Lower leg skin (tissue), 4 donors: ENCODE data around the gene MTFR1L. TPM values are rescaled to one million over a fixed set of nuclear protein-coding genes. Genes with fewer than 3 reads are reported as not detected.

Experiments used
- DNase-seq, 2 donors: peaks; one replicate each; pipeline ENCODE4 v3.0.0-alpha.2; 2019; ENCODE audit warnings: low spot score in 2 of 2
- H3K4me3 ChIP-seq: fragments of 200-600 bp; sonication (generic); 2 replicates; pipeline ENCODE4 v1.5.1; 2017; ENCODE audit warnings: mild to moderate bottlenecking, low read depth; ENCODE audit not compliant: poor library complexity, severe bottlenecking
- POLR2A ChIP-seq, 2 donors: fragments of 450-650 bp; IDR thresholded peaks; one replicate each; pipeline ENCODE4 v1.6.1; 2016 to 2017; ENCODE audit warnings: antibody characterized with exemption in 2 of 2, mild to moderate bottlenecking in 1 of 2, moderate library complexity in 1 of 2
- WGBS, 2 donors: methylation state at CpG; one replicate each; pipeline ENCODE4 v1.1.5; 2018; 5-methylcytosine and 5-hydroxymethylcytosine counted together
- intact Hi-C: fragments of 100-400 bp; cut with DNase I; formaldehyde crosslinking; loops from one replicate; pipeline ENCODE4 v1.15.0; 2023; ENCODE audit warnings: low total_unique reads
- total RNA-seq, 4 donors: library from RNA; depleted of rRNA; stranded (reverse); fragments of >200 nt; gene quantifications; one replicate each; pipeline ENCODE4 v1.1.0, GENCODE V29; 2016
- TF ChIP-seq, protein P1 (sequence below), 3 donors: fragments of 450-650 bp; IDR thresholded peaks; one replicate each; pipeline ENCODE4 v1.5.1; 2016; ENCODE audit warnings: antibody characterized with exemption in 3 of 3, mild to moderate bottlenecking in 3 of 3, moderate library complexity in 2 of 3

MTFR1L gene
- total RNA-seq, 4 donors from 2014 or later = 34.9 to 46.1 (median 39.7) TPM

DNA sequence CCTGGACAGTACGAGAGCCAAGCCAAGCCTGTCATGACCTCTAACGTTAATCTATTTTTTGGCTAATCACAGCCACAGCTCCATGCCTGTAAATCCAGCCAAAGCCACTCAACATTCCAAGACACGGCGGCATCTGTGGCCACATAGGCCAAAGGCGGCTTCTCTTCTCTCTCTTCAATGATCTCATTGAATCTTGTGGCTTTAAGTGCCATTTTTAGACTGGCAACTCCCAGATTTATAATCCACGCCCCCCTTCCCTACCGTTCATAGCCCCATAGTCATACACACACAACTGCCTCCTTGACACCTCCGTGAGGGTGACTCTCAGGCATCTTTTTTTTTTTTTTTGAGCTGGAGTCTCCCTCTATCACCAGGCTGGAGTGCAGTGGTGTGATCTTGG, 25.4 kb upstream of the MTFR1L start:
- WGBS, 2 donors = 58 to 59% methylated on average over 8 of the region's 8 CpGs
- DNase-seq = no peak
- no peak for TF ChIP-seq POLR2A (IDR thresholded peaks at IDR 0.05)
- TF ChIP-seq, protein P1, sequence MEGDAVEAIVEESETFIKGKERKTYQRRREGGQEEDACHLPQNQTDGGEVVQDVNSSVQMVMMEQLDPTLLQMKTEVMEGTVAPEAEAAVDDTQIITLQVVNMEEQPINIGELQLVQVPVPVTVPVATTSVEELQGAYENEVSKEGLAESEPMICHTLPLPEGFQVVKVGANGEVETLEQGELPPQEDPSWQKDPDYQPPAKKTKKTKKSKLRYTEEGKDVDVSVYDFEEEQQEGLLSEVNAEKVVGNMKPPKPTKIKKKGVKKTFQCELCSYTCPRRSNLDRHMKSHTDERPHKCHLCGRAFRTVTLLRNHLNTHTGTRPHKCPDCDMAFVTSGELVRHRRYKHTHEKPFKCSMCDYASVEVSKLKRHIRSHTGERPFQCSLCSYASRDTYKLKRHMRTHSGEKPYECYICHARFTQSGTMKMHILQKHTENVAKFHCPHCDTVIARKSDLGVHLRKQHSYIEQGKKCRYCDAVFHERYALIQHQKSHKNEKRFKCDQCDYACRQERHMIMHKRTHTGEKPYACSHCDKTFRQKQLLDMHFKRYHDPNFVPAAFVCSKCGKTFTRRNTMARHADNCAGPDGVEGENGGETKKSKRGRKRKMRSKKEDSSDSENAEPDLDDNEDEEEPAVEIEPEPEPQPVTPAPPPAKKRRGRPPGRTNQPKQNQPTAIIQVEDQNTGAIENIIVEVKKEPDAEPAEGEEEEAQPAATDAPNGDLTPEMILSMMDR (IDR thresholded peaks at IDR 0.05) = no peak
- no peak overlapping the region for H3K4me3 ChIP-seq
- intact Hi-C loops = loop anchor here (10.0 kb wide), 1 partner anchor 50 kb away; no protein-coding TSS in a partner anchor

DNA sequence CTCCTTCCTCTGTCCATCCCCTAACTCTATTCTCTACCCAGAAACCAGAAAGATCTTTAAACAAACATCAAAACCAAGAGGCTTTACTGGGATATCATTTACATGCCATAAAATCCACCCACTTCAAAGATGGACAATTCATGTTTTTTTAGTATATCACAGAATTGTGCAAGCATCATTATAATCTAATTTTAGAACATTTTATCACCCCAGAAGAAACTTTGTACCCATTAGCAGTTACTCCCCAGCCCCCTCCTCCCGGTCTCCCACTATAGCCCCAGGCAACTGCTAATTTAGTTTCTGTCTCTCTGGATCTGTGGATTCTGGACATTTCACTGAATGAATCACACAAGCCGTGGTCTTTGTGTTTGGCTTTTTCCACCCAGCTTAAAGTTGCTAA, 24.5 kb upstream of the MTFR1L start:
- WGBS, 2 donors = 77 to 80% methylated on average over 2 of the region's 2 CpGs
- TF ChIP-seq POLR2A (IDR thresholded peaks at IDR 0.05) = no peak
- TF ChIP-seq, protein P1 (IDR thresholded peaks at IDR 0.05) = no peak
- DNase-seq = no peak
- intact Hi-C loops = loop anchor here (5.0 to 10.0 kb wide), 2 partner anchors 50 to 178 kb away; partner anchors contain the start of gene MAN1C1
- no peak overlapping the region for H3K4me3 ChIP-seq

DNA sequence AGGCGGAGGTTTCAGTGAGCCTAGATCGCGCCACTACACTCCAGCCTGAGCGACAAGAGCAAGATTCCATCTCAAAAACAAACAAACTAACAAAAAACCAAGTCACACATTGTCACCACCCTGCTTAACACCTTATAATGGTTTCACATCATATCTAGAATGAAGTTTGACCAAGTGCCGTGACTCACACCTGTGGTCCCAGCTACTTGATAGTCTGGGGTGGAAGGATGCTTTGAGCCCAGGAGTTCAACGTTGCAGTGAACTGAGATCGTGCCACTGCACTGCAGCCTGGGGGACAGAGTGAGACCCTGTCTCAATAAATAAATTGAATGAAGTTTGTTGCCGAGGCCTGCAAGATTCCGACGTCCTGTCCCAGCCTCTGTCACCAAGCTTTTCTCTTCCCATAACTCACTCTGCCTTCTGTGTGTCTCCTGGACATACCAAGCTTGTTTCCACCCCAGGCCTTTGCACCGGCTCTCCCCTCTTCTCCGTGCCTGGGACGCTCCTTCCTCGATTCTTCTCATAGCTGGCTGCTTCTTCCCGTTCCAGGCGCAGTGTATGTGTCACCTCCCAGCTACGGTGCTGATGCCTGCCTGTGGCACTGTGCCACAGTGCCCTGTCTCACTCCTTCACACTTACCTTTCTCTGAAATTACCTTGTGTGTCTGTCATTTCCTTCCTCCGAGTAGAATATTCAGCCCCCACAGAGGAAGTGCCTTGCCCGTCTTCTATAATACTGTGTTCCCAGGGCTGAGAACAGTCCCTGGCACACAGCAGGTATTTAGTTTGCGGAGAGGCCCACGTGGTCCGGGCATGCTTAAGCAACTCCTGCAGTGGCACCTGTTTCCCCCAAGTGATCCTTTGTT, 23.6 kb upstream of the MTFR1L start:
- 57 to 59% methylated on average over 22 of the region's 22 CpGs for WGBS, 2 donors
- no peak overlapping the region for H3K4me3 ChIP-seq
- TF ChIP-seq, protein P1 (IDR thresholded peaks at IDR 0.05) = no peak
- no peak for TF ChIP-seq POLR2A (IDR thresholded peaks at IDR 0.05)
- DNase-seq = no peak
- intact Hi-C loops = loop anchor here (5.0 to 10.0 kb wide), 2 partner anchors 51 to 179 kb away; partner anchors contain the start of gene MAN1C1

DNA sequence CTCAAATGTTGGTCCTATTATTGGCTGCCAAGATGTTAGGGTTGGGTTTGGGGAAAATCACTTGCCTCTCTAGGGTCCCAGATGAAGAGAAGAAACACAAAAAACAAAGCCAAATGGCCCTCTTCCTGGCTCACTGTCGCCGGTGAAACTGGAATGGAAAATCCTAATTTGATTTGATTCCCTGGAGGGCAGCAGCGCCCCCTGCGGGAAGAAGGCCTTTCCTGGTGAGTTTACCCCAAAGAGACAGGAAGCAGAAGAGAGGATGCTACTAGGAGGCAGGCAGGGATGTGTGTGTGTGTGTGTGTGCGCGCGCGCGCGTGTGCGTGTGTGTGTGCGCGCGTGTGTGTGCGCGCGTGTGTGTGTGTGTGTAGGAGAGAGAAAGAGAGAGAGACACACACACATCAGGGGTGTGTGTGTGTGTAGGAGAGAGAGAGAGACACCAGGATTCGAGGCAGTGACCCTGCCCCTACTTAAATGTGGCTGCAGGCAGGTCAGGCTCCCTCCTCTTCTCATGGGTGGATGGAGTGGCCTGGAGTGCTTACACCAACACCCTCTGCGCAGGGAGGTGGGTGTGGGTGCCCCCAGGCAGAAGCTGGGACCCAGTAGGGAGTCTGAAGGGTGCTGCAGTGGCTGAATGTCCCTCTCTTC, 22.8 kb upstream of the MTFR1L start:
- intact Hi-C loops = loop anchor here (5.0 to 10.0 kb wide), 2 partner anchors 52 to 180 kb away; partner anchors contain the start of gene MAN1C1
- 1 to 7% methylated on average over 18 to 19 of the region's 19 CpGs for WGBS, 2 donors
- H3K4me3 ChIP-seq = no peak overlapping the region

DNA sequence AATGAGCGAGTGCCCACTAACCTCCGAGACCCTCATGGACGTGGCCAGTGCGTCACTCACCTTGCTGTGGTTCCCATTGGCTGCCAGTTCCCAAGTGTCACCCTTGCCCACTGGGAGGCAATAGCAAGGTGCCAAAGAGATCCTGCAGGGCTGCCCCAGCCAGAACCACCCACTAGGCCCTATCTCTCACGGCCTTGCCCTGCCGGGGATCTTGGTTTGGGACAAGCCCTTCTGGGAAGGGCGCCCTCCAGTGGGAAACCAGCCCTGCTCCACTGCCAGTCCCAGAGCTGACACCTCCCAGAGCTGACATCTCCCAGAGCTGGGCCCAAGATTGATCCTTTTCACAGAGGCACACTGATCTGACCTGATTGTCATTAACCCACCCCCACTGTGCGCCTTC, 21.8 kb upstream of the MTFR1L start:
- no peak for DNase-seq
- no peak for TF ChIP-seq POLR2A (IDR thresholded peaks at IDR 0.05)
- TF ChIP-seq, protein P1 (IDR thresholded peaks at IDR 0.05) = no peak
- intact Hi-C loops = loop anchor here (5.0 to 10.0 kb wide), 2 partner anchors 53 to 181 kb away; partner anchors contain the start of gene MAN1C1
- WGBS, 2 donors = 73% methylated on average over 8 of the region's 8 CpGs
- no peak overlapping the region for H3K4me3 ChIP-seq

More for the DNA sequence above, 22.8 kb upstream of the MTFR1L start:
- no peak for TF ChIP-seq POLR2A (IDR thresholded peaks at IDR 0.05)
- TF ChIP-seq, protein P1 (IDR thresholded peaks at IDR 0.05) = peak in 1 of 3 donors; percentile 65
- peak; percentile 77 to 97 for DNase-seq
